SK-N-MC (cell line): ENCODE results near the gene RNF215.

Experiments used
- EZH2 ChIP-seq: fragments of 200-600 bp; sonication (generic); IDR thresholded peaks from one replicate; pipeline ENCODE4 v1.6.1; 2017; ENCODE audit warnings: antibody characterized with exemption
- FOXP2 ChIP-seq: optimal IDR thresholded peaks from 2 replicates; pipeline ENCODE3; 2011; ENCODE audit warnings: mild to moderate bottlenecking, moderate library complexity; ENCODE audit not compliant: insufficient read depth; ENCODE audit errors: extremely low read length, control extremely low read depth
- POLR2AphosphoS5 ChIP-seq: IDR thresholded peaks from 2 replicates; pipeline ENCODE4 v1.6.1; 2012; ENCODE audit warnings: mild to moderate bottlenecking, low read depth, low read length, borderline replicate concordance

DNA sequence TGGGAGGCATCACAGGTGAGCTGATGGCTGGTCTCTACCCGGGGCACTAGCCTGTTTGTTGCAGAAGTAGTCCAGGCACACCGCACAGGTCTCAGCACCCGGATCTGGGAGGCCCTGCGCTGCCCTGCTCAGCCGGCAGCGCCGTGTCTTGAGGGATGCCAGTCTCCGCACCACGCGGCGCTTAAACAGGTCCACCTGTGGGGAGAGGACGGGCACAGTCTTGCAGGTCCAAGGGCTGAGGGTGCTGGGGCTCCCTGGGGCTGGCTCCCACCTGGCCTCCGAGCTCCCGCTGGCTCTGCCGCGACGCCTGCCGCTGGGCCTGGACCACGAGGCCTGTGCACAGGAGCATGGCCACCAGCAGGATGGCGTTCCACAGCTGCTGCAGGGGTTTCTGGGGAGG, 7.2 kb downstream of the RNF215 start:
- TF ChIP-seq EZH2 (no peak), POLR2AphosphoS5 (no peak), FOXP2 (no peak)
